Mucosa of stomach (tissue), 1 donor: ENCODE measurements around the gene ABCD2.
"Not testable (repeated sequence)": the region's sequence is repeated elsewhere in the genome, so short reads cannot be mapped to it uniquely, and the experiment has no call there.

Experiments
- H3K27me3 ChIP-seq: one replicate; pipeline ENCODE4 v1.7.0; 2013; ENCODE audit warnings: mild to moderate bottlenecking, low read length; ENCODE audit not compliant: control insufficient read depth, insufficient read depth
- H3K36me3 ChIP-seq: one replicate; pipeline ENCODE4 v1.7.0; 2013; ENCODE audit warnings: low read length; ENCODE audit not compliant: control insufficient read depth, insufficient read depth
- H3K4me1 ChIP-seq: one replicate; pipeline ENCODE4 v1.7.0; 2013; ENCODE audit warnings: mild to moderate bottlenecking, low read length; ENCODE audit not compliant: control insufficient read depth, insufficient read depth
- H3K4me3 ChIP-seq: one replicate; pipeline ENCODE4 v1.7.0; 2013; ENCODE audit warnings: low read length
- H3K9ac ChIP-seq: one replicate; pipeline ENCODE4 v1.7.0; 2013; ENCODE audit warnings: mild to moderate bottlenecking, low read length, moderate library complexity
- H3K9me3 ChIP-seq: one replicate; pipeline ENCODE4 v1.7.0; 2013; ENCODE audit warnings: mild to moderate bottlenecking, low read length, moderate library complexity; ENCODE audit not compliant: control insufficient read depth
- donor health status: Pancreatic carcinoma.

The ABCD2 gene

DNA sequence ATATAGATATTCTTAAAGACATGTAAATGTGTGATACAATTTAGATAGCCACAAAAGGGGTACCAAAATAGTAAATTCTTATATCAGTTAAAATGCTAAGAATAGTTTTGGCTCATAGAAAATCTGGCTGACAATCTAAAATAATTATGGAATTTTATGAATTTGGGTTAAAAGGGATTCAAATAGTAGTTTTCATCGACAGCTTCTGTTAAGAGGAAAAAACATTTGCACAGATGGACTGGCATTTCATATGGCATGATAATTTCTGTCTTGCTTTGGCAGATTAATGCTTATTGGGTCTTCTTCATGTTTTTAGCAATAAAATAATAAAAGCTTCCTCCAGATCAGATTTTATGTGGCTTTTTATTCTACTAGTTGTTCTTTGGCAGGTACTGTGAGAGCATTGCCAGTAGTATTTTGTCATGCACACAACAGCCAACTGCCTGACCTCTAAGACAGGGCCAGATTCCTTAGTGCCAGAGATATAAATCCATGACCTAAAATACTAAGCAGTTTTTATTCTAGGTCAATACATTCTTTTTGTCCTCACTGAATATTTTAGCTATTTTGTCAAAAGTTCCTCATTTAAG lies 9.1 kb downstream of the ABCD2 start:
- no peaks in the 10 kb centered on the region for H3K4me1 ChIP-seq
- H3K9me3 ChIP-seq, result no peaks in the 10 kb centered on the region
- H3K27me3 ChIP-seq, result no peaks in the 10 kb centered on the region
- no peaks in the 10 kb centered on the region for H3K36me3 ChIP-seq
- H3K9ac ChIP-seq, result no peak overlapping the region
- no peak overlapping the region for H3K4me3 ChIP-seq

DNA sequence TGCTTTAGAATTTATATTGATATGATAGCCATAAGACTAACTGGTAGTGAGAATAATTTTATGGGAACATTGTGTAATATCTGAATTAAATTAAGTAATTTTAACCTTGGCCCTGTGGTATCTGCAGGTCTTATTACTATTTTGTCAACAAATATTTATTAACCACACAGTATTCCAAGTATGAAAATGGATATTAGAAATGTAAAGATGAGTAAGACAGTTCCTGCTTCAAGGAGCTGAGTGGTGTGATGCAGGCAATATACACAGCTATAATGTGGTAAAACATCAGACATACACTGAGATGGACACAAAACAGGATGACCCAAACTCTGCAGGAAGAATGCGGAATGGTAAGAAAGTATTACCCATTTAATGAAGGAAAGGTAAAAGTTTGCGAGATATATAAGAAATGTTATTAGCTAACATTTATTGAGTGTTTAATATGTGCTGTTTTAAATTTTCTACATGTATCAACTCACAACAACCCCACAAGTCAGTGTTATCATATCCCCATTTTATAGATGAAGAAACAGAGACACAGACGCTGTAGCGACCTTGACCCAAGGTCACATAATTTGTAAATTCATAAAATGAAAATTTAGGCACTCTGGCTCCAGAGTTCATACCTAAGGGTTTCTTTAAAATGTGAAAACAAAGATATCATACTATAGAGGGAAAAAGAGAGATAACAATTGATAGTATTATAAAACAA lies 12.7 kb downstream of the ABCD2 start:
- H3K4me1 ChIP-seq, result no peaks in the 10 kb centered on the region
- no peak overlapping the region for H3K4me3 ChIP-seq
- no peaks in the 10 kb centered on the region for H3K36me3 ChIP-seq
- no peak overlapping the region for H3K9ac ChIP-seq
- no peaks in the 10 kb centered on the region for H3K9me3 ChIP-seq
- H3K27me3 ChIP-seq, result no peaks in the 10 kb centered on the region

DNA sequence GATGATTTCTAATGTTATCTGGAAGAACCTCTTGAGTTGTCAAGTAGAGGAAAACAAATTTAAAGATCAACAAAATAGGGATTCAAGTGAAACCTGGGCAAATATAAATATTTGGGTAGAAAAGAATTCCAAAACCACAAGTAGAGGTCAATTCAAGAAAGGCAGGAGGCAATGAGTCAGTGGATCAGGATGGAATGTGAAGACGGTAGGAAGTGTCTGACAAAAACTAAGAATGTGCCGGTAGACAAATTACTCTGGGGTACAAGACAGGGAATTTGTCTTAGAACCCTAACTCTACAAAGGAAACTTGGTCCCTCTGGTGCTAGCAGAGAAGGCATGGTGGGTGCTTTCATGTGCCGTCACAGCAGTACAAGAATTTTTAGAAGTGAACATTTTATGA lies 13.6 kb downstream of the ABCD2 start:
- Histone ChIP-seq H3K9me3 (no peaks in the 10 kb centered on the region), H3K4me1 (no peaks in the 10 kb centered on the region), H3K36me3 (no peaks in the 10 kb centered on the region), H3K9ac (no peak overlapping the region), H3K27me3 (no peaks in the 10 kb centered on the region), H3K4me3 (no peak overlapping the region)

DNA sequence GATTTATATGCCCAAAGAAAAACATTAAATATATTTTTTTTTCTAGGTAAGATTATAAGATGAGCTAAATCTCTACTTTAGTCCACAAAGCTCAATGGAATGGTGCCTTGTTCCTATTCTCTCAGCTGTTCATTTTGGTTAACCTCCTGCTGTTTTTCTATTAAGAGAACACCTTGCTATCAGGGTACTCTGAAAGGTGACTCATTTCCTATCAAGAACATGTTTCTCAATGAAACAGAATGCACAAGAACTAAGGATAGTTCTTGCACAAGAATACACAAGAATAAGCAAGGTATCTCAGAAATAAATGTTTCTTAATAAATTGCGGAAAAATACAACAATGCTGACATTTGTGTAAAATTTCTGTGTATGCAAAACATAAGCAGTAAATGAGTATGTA lies 14.1 kb downstream of the ABCD2 start:
- H3K9ac ChIP-seq, result no peak overlapping the region
- no peak overlapping the region for H3K4me3 ChIP-seq

DNA sequence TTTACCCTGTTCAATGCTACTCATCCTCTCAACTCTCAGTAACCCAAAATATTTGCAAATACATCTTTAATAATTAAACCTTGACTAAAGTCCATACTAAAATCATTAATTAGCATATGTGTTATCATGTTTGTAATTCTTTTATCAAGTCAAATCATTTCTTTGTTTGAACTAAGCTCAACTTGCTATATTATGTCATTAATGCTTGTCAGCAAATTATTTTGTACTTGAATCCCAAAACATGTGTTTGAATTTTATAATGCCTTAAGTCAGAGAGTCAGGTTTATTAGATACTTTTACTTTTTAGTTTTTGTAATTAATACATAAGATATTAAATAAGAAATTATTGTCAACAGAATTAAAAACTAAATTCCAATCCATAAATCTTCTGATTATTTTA lies 16.5 kb downstream of the ABCD2 start:
- H3K36me3 ChIP-seq, result no peaks in the 10 kb centered on the region
- no peaks in the 10 kb centered on the region for H3K4me1 ChIP-seq
- no peak overlapping the region for H3K9ac ChIP-seq
- no peaks in the 10 kb centered on the region for H3K27me3 ChIP-seq
- no peaks in the 10 kb centered on the region for H3K9me3 ChIP-seq
- H3K4me3 ChIP-seq, result no peak overlapping the region

More for the DNA sequence above, 14.1 kb downstream of the ABCD2 start:
- Histone ChIP-seq H3K27me3 (no peaks in the 10 kb centered on the region), H3K4me1 (no peaks in the 10 kb centered on the region), H3K36me3 (no peaks in the 10 kb centered on the region), H3K9me3 (no peaks in the 10 kb centered on the region)

DNA sequence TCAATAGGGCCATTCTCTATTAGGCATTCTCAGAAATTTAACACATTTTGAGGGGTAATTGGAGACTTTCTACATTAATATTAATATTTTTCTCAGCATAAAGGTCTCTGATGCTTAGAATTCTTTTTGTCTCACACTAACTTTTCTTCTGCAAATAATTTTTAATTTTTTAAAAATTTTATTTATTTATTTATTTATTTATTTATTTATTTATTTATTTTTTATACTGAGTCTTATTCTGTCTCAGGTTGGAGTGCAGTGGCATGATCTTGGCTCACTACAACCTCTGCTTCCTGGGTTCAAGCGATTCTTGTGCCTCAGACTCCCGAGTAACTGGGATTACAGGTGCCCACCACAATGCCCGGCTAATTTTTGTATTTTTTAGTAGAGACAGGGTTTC lies 17.7 kb downstream of the ABCD2 start:
- not testable (repeated sequence) for H3K4me1 ChIP-seq, H3K9ac ChIP-seq, H3K4me3 ChIP-seq, H3K27me3 ChIP-seq, H3K9me3 ChIP-seq, H3K36me3 ChIP-seq

DNA sequence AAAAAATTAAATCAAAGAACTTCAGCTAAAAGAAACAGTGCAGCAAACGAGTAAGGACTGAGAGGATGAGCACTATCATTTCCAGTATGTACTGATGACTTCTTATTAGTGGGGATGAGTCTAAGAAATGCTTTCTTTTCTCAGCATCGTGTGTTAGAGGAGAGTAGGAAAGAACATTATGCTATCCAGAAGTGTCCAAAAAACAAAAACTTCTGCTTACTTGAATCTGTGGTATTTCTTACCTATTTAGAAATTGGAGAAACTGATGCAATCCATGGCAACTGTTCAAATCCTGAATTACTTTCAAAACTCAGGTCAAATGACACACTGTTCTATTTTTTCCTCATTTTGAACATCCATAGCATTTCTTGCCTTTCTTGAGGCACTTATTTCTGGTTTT lies 23.7 kb downstream of the ABCD2 start:
- no peaks in the 10 kb centered on the region for H3K36me3 ChIP-seq
- no peak overlapping the region for H3K9ac ChIP-seq
- H3K27me3 ChIP-seq, result no peaks in the 10 kb centered on the region
- H3K9me3 ChIP-seq, result no peaks in the 10 kb centered on the region
- no peaks in the 10 kb centered on the region for H3K4me1 ChIP-seq
- no peak overlapping the region for H3K4me3 ChIP-seq

DNA sequence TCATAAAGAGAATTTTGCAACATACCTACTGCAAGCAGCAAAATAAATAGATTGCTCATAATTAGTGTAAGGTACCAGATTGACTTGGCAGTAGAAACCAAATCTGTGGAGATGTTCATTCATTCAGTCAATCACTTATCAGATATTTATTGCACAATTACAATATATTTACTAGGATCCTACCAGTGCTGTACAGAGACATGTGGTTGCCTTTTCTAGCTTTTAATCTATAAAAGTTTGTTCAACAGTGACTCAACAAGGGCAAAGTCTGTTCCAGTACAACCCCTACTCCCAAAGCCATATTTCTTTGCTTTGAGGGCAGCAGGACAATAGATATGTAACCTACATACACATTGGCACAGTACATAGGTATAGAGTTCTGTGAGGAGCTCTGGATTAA lies 27.3 kb downstream of the ABCD2 start:
- no peak overlapping the region for H3K4me3 ChIP-seq
- no peak overlapping the region for H3K9ac ChIP-seq
- no peaks in the 10 kb centered on the region for H3K27me3 ChIP-seq
- H3K4me1 ChIP-seq, result no peaks in the 10 kb centered on the region
- H3K9me3 ChIP-seq, result no peaks in the 10 kb centered on the region
- H3K36me3 ChIP-seq, result no peaks in the 10 kb centered on the region

DNA sequence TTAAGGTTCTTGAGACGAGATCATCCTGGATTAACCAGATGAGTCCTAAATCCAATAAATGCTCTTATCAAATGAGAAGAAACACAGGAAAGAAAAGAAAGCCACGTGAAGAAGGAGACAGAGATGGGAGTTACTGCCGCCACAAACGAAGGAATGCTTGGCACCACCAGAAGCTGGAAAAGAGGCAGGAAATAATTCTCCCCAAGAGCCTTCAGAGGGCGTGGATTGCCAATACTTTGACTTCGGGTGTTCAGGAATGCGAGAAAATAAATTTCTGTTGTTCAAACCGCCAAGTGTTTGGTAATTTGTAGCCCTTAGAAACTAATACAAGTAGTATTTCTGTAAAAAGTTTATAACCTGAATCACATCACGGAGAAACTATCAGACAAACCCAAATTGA lies 31.3 kb downstream of the ABCD2 start:
- no peaks in the 10 kb centered on the region for H3K4me1 ChIP-seq
- H3K36me3 ChIP-seq, result no peaks in the 10 kb centered on the region
- H3K27me3 ChIP-seq, result no peaks in the 10 kb centered on the region
- H3K9me3 ChIP-seq, result no peaks in the 10 kb centered on the region
- H3K9ac ChIP-seq, result no peak overlapping the region
- no peak overlapping the region for H3K4me3 ChIP-seq

DNA sequence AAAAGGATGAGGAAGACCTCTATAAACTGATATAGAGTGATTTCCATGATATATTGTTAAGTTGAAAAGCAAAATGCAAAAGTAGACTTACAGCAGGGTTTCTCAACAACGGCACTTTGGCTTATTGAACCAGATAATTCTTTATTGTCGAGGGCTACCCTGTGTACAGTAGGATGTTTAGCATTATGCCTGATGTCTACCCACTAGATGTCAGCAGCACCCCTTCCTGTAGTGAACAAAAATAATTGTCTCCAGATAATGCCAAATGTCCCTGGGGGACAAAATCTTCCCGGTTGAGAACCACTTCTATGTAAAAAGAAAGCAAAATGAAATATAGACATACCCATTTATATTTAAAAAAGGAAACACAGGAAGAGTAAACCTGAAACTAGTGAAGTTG lies 32.4 kb downstream of the ABCD2 start:
- Histone ChIP-seq H3K27me3 (no peaks in the 10 kb centered on the region), H3K4me3 (no peak overlapping the region), H3K9me3 (no peaks in the 10 kb centered on the region), H3K9ac (no peak overlapping the region), H3K36me3 (no peaks in the 10 kb centered on the region), H3K4me1 (no peaks in the 10 kb centered on the region)

DNA sequence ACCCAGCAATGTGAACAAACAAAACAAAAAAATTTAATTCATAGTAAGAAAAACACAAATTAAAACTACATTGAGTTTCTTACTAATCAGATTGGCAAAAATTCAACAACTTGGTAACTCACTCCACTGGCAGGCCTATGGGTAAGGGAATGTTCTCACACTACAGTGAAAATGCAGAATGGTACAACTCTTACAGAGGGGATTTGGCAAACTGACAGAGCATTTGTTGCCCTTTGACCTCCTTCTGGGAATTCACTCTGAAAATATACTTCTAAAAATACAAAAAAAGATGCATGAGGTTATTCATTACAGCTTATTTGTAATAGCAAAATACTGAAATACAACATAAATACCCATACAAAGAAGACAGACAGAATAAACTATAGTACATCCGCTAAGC lies 32.8 kb downstream of the ABCD2 start:
- no peak overlapping the region for H3K4me3 ChIP-seq
- H3K4me1 ChIP-seq, result no peaks in the 10 kb centered on the region
- H3K9ac ChIP-seq, result no peak overlapping the region
- no peaks in the 10 kb centered on the region for H3K9me3 ChIP-seq
- H3K27me3 ChIP-seq, result no peaks in the 10 kb centered on the region
- H3K36me3 ChIP-seq, result no peaks in the 10 kb centered on the region

DNA sequence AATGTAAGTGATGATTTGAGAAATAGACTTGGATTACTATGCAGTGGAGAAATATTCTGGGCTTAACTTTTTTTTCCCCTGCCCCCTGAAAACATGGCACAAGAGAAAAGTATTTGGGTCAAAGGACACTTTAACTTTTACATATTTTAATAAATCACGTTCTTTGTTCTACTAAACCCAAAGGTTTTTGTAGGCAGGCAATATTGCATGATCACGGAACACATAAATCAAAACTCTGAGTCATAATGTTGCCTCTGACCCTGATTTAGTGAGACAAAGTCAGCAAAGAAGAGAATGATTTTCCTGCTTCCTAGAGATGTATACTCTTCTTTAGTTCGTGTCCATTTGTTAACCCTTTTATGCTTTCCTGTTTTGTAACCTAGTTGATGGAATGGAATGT lies 38.0 kb downstream of the ABCD2 start:
- no peaks in the 10 kb centered on the region for H3K36me3 ChIP-seq
- no peaks in the 10 kb centered on the region for H3K9me3 ChIP-seq
- H3K4me1 ChIP-seq, result no peaks in the 10 kb centered on the region
- no peak overlapping the region for H3K4me3 ChIP-seq
- H3K9ac ChIP-seq, result no peak overlapping the region
- H3K27me3 ChIP-seq, result no peaks in the 10 kb centered on the region

DNA sequence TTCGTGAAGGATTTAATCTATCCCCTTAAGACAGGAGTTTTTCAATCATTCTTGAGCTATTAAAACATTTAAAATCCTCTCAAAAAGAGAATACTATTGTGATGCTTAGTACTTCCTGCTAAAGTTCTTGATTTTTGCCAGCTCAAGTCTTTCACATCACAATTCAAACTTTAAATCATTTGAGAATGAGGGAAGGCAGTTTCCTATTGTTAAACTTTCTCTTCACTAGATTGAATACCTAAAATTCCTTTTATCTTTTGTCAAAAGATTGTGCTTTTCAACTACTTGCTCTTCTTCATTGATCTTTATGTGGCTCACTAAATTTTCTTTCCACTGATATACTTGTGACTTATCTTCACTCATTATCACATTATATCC lies 44.1 kb downstream of the ABCD2 start:
- H3K4me3 ChIP-seq, result no peak overlapping the region

More for the DNA sequence above, 44.1 kb downstream of the ABCD2 start:
- H3K27me3 ChIP-seq, result no peaks in the 10 kb centered on the region
- H3K36me3 ChIP-seq, result no peaks in the 10 kb centered on the region
- no peaks in the 10 kb centered on the region for H3K9me3 ChIP-seq
- no peaks in the 10 kb centered on the region for H3K4me1 ChIP-seq
- no peak overlapping the region for H3K9ac ChIP-seq
